Tibial nerve (tissue), 4 donors: ENCODE measurements around the gene PLEKHG4. TPM values are rescaled to one million over a fixed set of nuclear protein-coding genes. Genes with fewer than 3 reads are reported as not detected.

Experiments used
- DNase-seq, 2 donors: peaks; one replicate each; pipeline ENCODE4 v3.0.0-alpha.2; 2019; ENCODE audit warnings: low spot score in 2 of 2
- H3K27ac ChIP-seq, 4 donors: fragments of 200-600 bp; sonication (generic) in 3 of 4; one replicate each; pipeline ENCODE4 v1.5.1; 2017 to 2019; ENCODE audit warnings: mild to moderate bottlenecking in 1 of 4
- H3K27me3 ChIP-seq, 2 donors: fragments of 200-600 bp; sonication (generic) in 1 of 2; one replicate each; pipeline versions ENCODE4 v1.5.1 to v1.6.0; 2017 to 2019
- H3K36me3 ChIP-seq, 3 donors: fragments of 200-600 bp; sonication (generic); one replicate each; pipeline ENCODE4 v1.5.1; 2018 to 2019
- H3K4me1 ChIP-seq, 4 donors: fragments of 200-600 bp; sonication (generic) in 3 of 4; one replicate each; pipeline ENCODE4 v1.5.1; 2017 to 2019
- H3K4me3 ChIP-seq, 4 donors: fragments of 200-600 bp; sonication (generic) in 3 of 4; one replicate each; pipeline ENCODE4 v1.5.1; 2017 to 2019; ENCODE audit warnings: mild to moderate bottlenecking in 1 of 4, moderate library complexity in 1 of 4
- H3K9me3 ChIP-seq, 4 donors: fragments of 200-600 bp; sonication (generic) in 3 of 4; one replicate each; pipeline ENCODE4 v1.5.1; 2017 to 2019
- CTCF ChIP-seq, 5 experiments: fragments of 200-600 bp in 3 of 5; fragments of 450-650 bp in 2 of 5; sonication (generic) in 3 of 5; IDR thresholded peaks; one replicate each; pipeline ENCODE4 v1.5.1; 2016 to 2019; ENCODE audit warnings: antibody characterized with exemption in 5 of 5, mild to moderate bottlenecking in 3 of 5, moderate library complexity in 2 of 5
- EP300 ChIP-seq, 2 donors: sonication (generic); formaldehyde crosslinking; IDR thresholded peaks; one replicate each; pipeline ENCODE4 v1.6.1; 2017; ENCODE audit warnings: antibody characterized with exemption in 2 of 2, mild to moderate bottlenecking in 1 of 2
- POLR2A ChIP-seq, 2 donors: fragments of 450-650 bp; IDR thresholded peaks; one replicate each; pipeline ENCODE4 v1.6.1; 2017; ENCODE audit warnings: antibody characterized with exemption in 2 of 2, mild to moderate bottlenecking in 2 of 2, moderate library complexity in 2 of 2
- WGBS, 2 donors: methylation state at CpG; one replicate each; pipeline ENCODE4 v1.1.5; 2018; 5-methylcytosine and 5-hydroxymethylcytosine counted together
- total RNA-seq, 4 donors: library from RNA; depleted of rRNA; stranded (reverse); fragments of >200 nt; gene quantifications; one replicate each; pipeline ENCODE4 v1.1.0, GENCODE V29; 2016

The PLEKHG4 gene
- total RNA-seq, 4 donors from 2014 or later: 25.6 to 42.4 (median 34.6) TPM

- Histone ChIP-seq H3K36me3 (no peaks in the 10 kb centered on the region), H3K27ac (peak overlapping the region in 1 of 4 donors; percentile 15), H3K9me3 (no peaks in the 10 kb centered on the region), H3K27me3 (no peaks in the 10 kb centered on the region), H3K4me3 (no peak overlapping the region), H3K4me1 (peaks cover 0 to 13% (median 0%) of the 10 kb centered on the region in 4 donors)
- TF ChIP-seq CTCF (IDR thresholded peaks at IDR 0.05) (no peak), POLR2A (IDR thresholded peaks at IDR 0.05) (no peak), EP300 (IDR thresholded peaks at IDR 0.05) (no peak)
- 50 to 73% methylated on average over 1 of the region's 1 CpG for WGBS, 2 donors
- DNase-seq: no peak
Measured at GRCh38 chr16:67304020-67304419, 24.7 kb downstream of the PLEKHG4 start.

- DNase-seq: no peak
- no peaks in the 10 kb centered on the region for H3K36me3 ChIP-seq
- WGBS, 2 donors: 74 to 83% methylated on average over 13 of the region's 13 CpGs
- H3K27ac ChIP-seq: no peak overlapping the region
- no peak overlapping the region for H3K4me3 ChIP-seq
- H3K9me3 ChIP-seq: no peaks in the 10 kb centered on the region
- H3K4me1 ChIP-seq: peaks cover 0 to 12% (median 0%) of the 10 kb centered on the region in 4 donors
- H3K27me3 ChIP-seq: no peaks in the 10 kb centered on the region
- TF ChIP-seq EP300 (IDR thresholded peaks at IDR 0.05) (no peak), POLR2A (IDR thresholded peaks at IDR 0.05) (no peak), CTCF (IDR thresholded peaks at IDR 0.05) (no peak)
Measured at GRCh38 chr16:67305216-67306071, 26.1 kb downstream of the PLEKHG4 start.

GRCh38 chr16:67310561-67310960 is 31.2 kb downstream of the PLEKHG4 start:
- TF ChIP-seq POLR2A (IDR thresholded peaks at IDR 0.05): no peak
- TF ChIP-seq CTCF (IDR thresholded peaks at IDR 0.05): no peak
- TF ChIP-seq EP300 (IDR thresholded peaks at IDR 0.05): no peak
- Histone ChIP-seq H3K27ac (no peak overlapping the region), H3K36me3 (no peaks in the 10 kb centered on the region), H3K9me3 (no peaks in the 10 kb centered on the region), H3K4me3 (no peak overlapping the region), H3K4me1 (no peaks in the 10 kb centered on the region), H3K27me3 (no peaks in the 10 kb centered on the region)
- WGBS, 2 donors: 76 to 80% methylated on average over 3 of the region's 3 CpGs
- DNase-seq: no peak

GRCh38 chr16:67311607-67312488 is 32.5 kb downstream of the PLEKHG4 start:
- Histone ChIP-seq H3K27me3 (no peaks in the 10 kb centered on the region), H3K4me1 (no peaks in the 10 kb centered on the region), H3K9me3 (no peaks in the 10 kb centered on the region), H3K4me3 (no peak overlapping the region), H3K27ac (peak overlapping the region in 1 of 4 donors; percentile 48), H3K36me3 (no peaks in the 10 kb centered on the region)
- peak in 1 of 2 donors; percentile 25 for DNase-seq
- 45 to 48% methylated on average over 5 of the region's 5 CpGs for WGBS, 2 donors
- TF ChIP-seq EP300 (IDR thresholded peaks at IDR 0.05) (peak in 1 of 2 donors; percentile 16), POLR2A (IDR thresholded peaks at IDR 0.05) (no peak)

- H3K9me3 ChIP-seq: no peaks in the 10 kb centered on the region
- H3K4me1 ChIP-seq: no peaks in the 10 kb centered on the region
- H3K4me3 ChIP-seq: no peak overlapping the region
- H3K36me3 ChIP-seq: no peaks in the 10 kb centered on the region
- no peak for TF ChIP-seq POLR2A (IDR thresholded peaks at IDR 0.05)
- no peak for TF ChIP-seq EP300 (IDR thresholded peaks at IDR 0.05)
- TF ChIP-seq CTCF (IDR thresholded peaks at IDR 0.05): no peak
- no peak overlapping the region for H3K27ac ChIP-seq
- no peaks in the 10 kb centered on the region for H3K27me3 ChIP-seq
- DNase-seq: no peak
Measured at GRCh38 chr16:67312719-67313118, 33.4 kb downstream of the PLEKHG4 start.
